Measurements from ENCODE around the gene TPM2.

Gene TPM2

GRCh38 chr9:35700942-35701341 is 11.2 kb upstream of the TPM2 start:
- no peak overlapping the region for H3K27ac ChIP-seq
- TF ChIP-seq ZFX (IDR thresholded peaks at IDR 0.05) (no peak), CTCF (conservative IDR thresholded peaks at IDR 0.05) (no peak)

GRCh38 chr9:35700031-35700430 is 10.3 kb upstream of the TPM2 start:
- TF ChIP-seq CTCF (conservative IDR thresholded peaks at IDR 0.05) (no peak), ZFX (IDR thresholded peaks at IDR 0.05) (no peak)
- H3K27ac ChIP-seq = no peak overlapping the region

- TF ChIP-seq ZFX (IDR thresholded peaks at IDR 0.05) = no peak
- TF ChIP-seq CTCF (conservative IDR thresholded peaks at IDR 0.05) = no peak
- no peak overlapping the region for H3K27ac ChIP-seq
Observed at GRCh38 chr9:35698231-35698630, 8.5 kb upstream of the TPM2 start.

- TF ChIP-seq ZFX (IDR thresholded peaks at IDR 0.05) (no peak), CTCF (conservative IDR thresholded peaks at IDR 0.05) (no peak)
Observed at GRCh38 chr9:35697486-35697885, 7.8 kb upstream of the TPM2 start.

GRCh38 chr9:35696520-35697215 is 6.9 kb upstream of the TPM2 start:
- peak; percentile 98 for TF ChIP-seq CTCF (conservative IDR thresholded peaks at IDR 0.05)
- no peak for TF ChIP-seq ZFX (IDR thresholded peaks at IDR 0.05)
- no peak overlapping the region for H3K27ac ChIP-seq

More at GRCh38 chr9:35697486-35697885, 7.8 kb upstream of the TPM2 start:
- H3K27ac ChIP-seq = no peak overlapping the region

GRCh38 chr9:35695943-35696401 is 6.2 kb upstream of the TPM2 start:
- TF ChIP-seq CTCF (conservative IDR thresholded peaks at IDR 0.05) (no peak), ZFX (IDR thresholded peaks at IDR 0.05) (no peak)
- H3K27ac ChIP-seq = no peak overlapping the region

GRCh38 chr9:35691757-35692301 is 2.1 kb upstream of the TPM2 start:
- no peak overlapping the region for H3K27ac ChIP-seq
- no peak for TF ChIP-seq ZFX (IDR thresholded peaks at IDR 0.05)
- no peak for TF ChIP-seq CTCF (conservative IDR thresholded peaks at IDR 0.05)

All from C4-2B (cell line).